Stimulated activated naive CD8-positive, alpha-beta T cell treated with anti-CD3 and anti-CD28 coated beads, Interleukin-15, amount 100 ng/mL, for 72 hours (primary cell): ENCODE results near the gene CCDC88C.
A peak's percentile ranks its signal among the peaks of the same experiment; 100 is the strongest.

ENCODE experiments used
- ATAC-seq: fragments of 150-1000 bp; cut with Tn5 transposase; 2 replicates; pipeline ENCODE4 v1.10.0; 2021; ENCODE audit warnings: mild to moderate bottlenecking, moderate library complexity
- DNase-seq, 2 donors: peaks; one replicate each; pipeline ENCODE4 v3.0.0; 2021 to 2022
- H3K27ac Mint-ChIP-seq, 2 donors: one replicate each; pipeline ENCODE4 v1.8.0; 2022; ENCODE audit warnings: mild to moderate bottlenecking in 2 of 2, mixed read lengths in 2 of 2, moderate library complexity in 2 of 2
- H3K27me3 Mint-ChIP-seq: one replicate; pipeline ENCODE4 v1.8.0; 2022; ENCODE audit warnings: mixed read lengths
- H3K4me1 Mint-ChIP-seq: one replicate; pipeline ENCODE4 v1.8.0; 2022; ENCODE audit warnings: mild to moderate bottlenecking, mixed read lengths
- H3K4me3 Mint-ChIP-seq, 2 donors: one replicate each; pipeline ENCODE4 v1.8.0; 2022; ENCODE audit warnings: mild to moderate bottlenecking in 2 of 2, mixed read lengths in 2 of 2, moderate library complexity in 1 of 2
- H3K9me3 Mint-ChIP-seq, 2 donors: one replicate each; pipeline ENCODE4 v1.8.0; 2022; ENCODE audit warnings: mixed read lengths in 2 of 2

Gene CCDC88C

DNA sequence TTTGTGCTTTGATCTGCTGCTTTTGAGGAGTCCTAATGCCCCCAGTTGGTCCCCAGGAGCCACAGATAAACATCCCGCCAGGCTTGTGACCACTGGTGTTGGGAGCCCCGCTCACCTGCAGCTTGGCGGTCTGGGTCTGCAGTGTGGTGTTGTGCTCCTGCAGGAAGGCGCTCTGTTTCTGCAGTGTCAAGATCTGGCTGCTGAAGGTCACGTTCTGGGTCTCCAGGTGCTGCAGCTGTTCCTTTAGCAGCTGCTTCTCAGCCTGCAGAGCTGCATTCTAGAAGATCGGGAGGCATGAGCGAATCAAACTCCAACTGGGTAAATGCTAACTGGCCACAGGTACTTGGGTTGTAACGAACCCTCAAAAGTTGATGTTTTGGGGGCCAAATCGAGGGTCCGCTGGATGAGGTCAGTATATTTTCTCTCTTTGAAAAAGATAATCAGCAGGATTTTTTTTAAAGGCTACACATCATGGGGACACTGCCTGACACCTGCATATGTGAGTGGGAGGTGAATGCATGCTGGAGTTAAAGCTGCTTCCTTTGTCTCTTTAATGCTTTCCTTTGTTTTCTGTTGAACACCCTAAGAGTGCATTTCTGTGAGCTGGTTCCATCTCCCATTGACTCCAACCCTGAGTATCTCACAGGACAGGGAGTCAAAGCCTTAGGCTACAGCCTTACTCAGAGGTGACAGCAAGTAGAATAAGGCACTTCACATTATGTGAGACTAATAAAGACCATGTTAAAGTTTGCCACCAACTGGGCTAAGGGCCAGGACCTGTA, 111.8 kb downstream of the CCDC88C start:
- no peak for DNase-seq
- Mint-ChIP-seq H3K4me1 (peaks cover 72% of the 10 kb centered on the region), H3K27ac (peak overlapping the region; percentile 22 to 29), H3K27me3 (no peaks in the 10 kb centered on the region), H3K4me3 (peak overlapping the region in 1 of 2 donors; percentile 21), H3K9me3 (no peaks in the 10 kb centered on the region)
- no peak for ATAC-seq

- no peaks in the 10 kb centered on the region for H3K27me3 Mint-ChIP-seq
- peak overlapping the region; percentile 84 to 91 for H3K27ac Mint-ChIP-seq
- no peak for ATAC-seq
- H3K4me3 Mint-ChIP-seq = peak overlapping the region in 1 of 2 donors; percentile 63
- DNase-seq = no peak
- H3K4me1 Mint-ChIP-seq = peaks cover 76% of the 10 kb centered on the region
- H3K9me3 Mint-ChIP-seq = no peaks in the 10 kb centered on the region
Measured at GRCh38 chr14:91303924-91304229, 113.7 kb downstream of the CCDC88C start.

DNA sequence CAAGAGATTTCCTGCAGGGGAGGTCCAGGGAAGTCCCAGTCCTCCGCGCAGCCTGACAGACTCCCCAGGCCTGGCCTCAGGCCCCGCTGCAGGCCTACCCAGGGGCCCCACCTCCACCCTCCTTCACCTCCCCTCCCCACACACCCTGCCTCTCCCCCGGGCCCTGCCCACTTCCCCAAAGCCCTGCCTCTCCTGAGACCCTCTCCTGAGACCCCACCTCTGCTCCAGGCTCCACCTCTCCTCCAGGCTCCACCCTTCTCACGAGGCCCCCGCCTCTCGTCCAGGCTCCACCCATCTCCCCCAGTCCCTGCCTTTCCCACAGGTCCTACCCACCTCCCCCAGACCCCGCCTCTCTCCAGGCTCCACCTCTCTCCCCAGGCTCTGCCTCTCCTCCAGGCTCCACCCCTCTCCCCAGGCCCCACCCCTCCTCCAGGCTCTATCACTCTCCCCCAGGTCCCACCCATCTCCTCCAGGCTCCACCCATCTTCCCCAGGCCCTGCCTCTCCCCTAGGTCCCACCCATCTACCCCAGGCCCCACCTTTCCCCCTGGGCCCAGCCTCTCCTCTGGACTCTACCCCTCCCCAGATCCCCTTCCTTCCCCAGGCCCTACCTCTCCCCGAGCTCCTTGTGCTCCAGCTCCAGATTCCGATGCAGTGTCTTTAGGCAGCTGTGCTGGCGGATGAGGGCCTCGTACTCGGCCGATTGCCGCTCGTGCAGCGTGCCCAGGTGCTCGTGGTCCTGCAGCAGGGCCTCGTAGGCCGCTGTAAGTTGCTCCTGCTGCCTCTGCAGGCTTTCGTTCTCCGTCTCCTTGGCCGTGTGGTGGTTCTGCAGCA, 114.3 kb downstream of the CCDC88C start:
- Mint-ChIP-seq H3K27ac (peak overlapping the region; percentile 91 to 94), H3K4me3 (peak overlapping the region; percentile 63 to 73), H3K4me1 (peaks cover 81% of the 10 kb centered on the region), H3K9me3 (no peaks in the 10 kb centered on the region), H3K27me3 (no peaks in the 10 kb centered on the region)
- ATAC-seq (peak; percentile 79), DNase-seq (peak; percentile 70 to 71)

- Mint-ChIP-seq H3K9me3 (no peaks in the 10 kb centered on the region), H3K27me3 (no peaks in the 10 kb centered on the region), H3K4me1 (peaks cover 80% of the 10 kb centered on the region), H3K27ac (peak overlapping the region; percentile 91 to 94), H3K4me3 (peak overlapping the region; percentile 63 to 73)
- ATAC-seq = peak; percentile 86
- DNase-seq = peak in 1 of 2 donors; percentile 47
Measured at GRCh38 chr14:91302391-91302790, 115.2 kb downstream of the CCDC88C start.

GRCh38 chr14:91300957-91301356, 116.7 kb downstream of the CCDC88C start:
- H3K4me3 Mint-ChIP-seq = no peak overlapping the region
- no peak for DNase-seq
- H3K4me1 Mint-ChIP-seq = peaks cover 77% of the 10 kb centered on the region
- H3K9me3 Mint-ChIP-seq = no peaks in the 10 kb centered on the region
- H3K27me3 Mint-ChIP-seq = no peaks in the 10 kb centered on the region
- peak overlapping the region; percentile 86 to 89 for H3K27ac Mint-ChIP-seq
- ATAC-seq = no peak

- Mint-ChIP-seq H3K4me3 (peak overlapping the region in 1 of 2 donors; percentile 35), H3K4me1 (peaks cover 73% of the 10 kb centered on the region), H3K27ac (peak overlapping the region; percentile 89 to 98), H3K27me3 (no peaks in the 10 kb centered on the region), H3K9me3 (no peaks in the 10 kb centered on the region)
- ATAC-seq = no peak
- no peak for DNase-seq
Measured at GRCh38 chr14:91300283-91300895, 117.2 kb downstream of the CCDC88C start.

- Mint-ChIP-seq H3K27me3 (no peaks in the 10 kb centered on the region), H3K4me1 (peaks cover 72% of the 10 kb centered on the region), H3K27ac (peak overlapping the region; percentile 89 to 98), H3K9me3 (no peaks in the 10 kb centered on the region), H3K4me3 (peak overlapping the region in 1 of 2 donors; percentile 35)
- peak; percentile 39 to 59 for DNase-seq
- ATAC-seq = peak; percentile 59
Measured at GRCh38 chr14:91299121-91300115, 118.2 kb downstream of the CCDC88C start.

- ATAC-seq = no peak
- Mint-ChIP-seq H3K27me3 (no peaks in the 10 kb centered on the region), H3K27ac (peak overlapping the region in 1 of 2 donors; percentile 98), H3K4me1 (peaks cover 72% of the 10 kb centered on the region), H3K9me3 (no peaks in the 10 kb centered on the region), H3K4me3 (no peak overlapping the region)
- no peak for DNase-seq
Measured at GRCh38 chr14:91298576-91298975, 119.0 kb downstream of the CCDC88C start.

GRCh38 chr14:91297081-91297711, 120.4 kb downstream of the CCDC88C start:
- Mint-ChIP-seq H3K9me3 (no peaks in the 10 kb centered on the region), H3K4me3 (no peak overlapping the region), H3K27ac (peak overlapping the region in 1 of 2 donors; percentile 79), H3K4me1 (peaks cover 72% of the 10 kb centered on the region), H3K27me3 (no peaks in the 10 kb centered on the region)
- ATAC-seq (no peak), DNase-seq (no peak)

- H3K27me3 Mint-ChIP-seq = no peaks in the 10 kb centered on the region
- H3K27ac Mint-ChIP-seq = peak overlapping the region; percentile 33 to 91
- ATAC-seq = no peak
- no peaks in the 10 kb centered on the region for H3K9me3 Mint-ChIP-seq
- H3K4me1 Mint-ChIP-seq = peaks cover 67% of the 10 kb centered on the region
- no peak overlapping the region for H3K4me3 Mint-ChIP-seq
- DNase-seq = no peak
Measured at GRCh38 chr14:91295851-91296796, 121.5 kb downstream of the CCDC88C start.

- DNase-seq (no peak), ATAC-seq (no peak)
- Mint-ChIP-seq H3K9me3 (no peaks in the 10 kb centered on the region), H3K27me3 (no peaks in the 10 kb centered on the region), H3K4me1 (peaks cover 59% of the 10 kb centered on the region), H3K4me3 (no peak overlapping the region), H3K27ac (peak overlapping the region in 1 of 2 donors; percentile 91)
Measured at GRCh38 chr14:91295276-91295845, 122.3 kb downstream of the CCDC88C start.

GRCh38 chr14:91294153-91294552, 123.5 kb downstream of the CCDC88C start:
- ATAC-seq = no peak
- no peak overlapping the region for H3K4me3 Mint-ChIP-seq

DNA sequence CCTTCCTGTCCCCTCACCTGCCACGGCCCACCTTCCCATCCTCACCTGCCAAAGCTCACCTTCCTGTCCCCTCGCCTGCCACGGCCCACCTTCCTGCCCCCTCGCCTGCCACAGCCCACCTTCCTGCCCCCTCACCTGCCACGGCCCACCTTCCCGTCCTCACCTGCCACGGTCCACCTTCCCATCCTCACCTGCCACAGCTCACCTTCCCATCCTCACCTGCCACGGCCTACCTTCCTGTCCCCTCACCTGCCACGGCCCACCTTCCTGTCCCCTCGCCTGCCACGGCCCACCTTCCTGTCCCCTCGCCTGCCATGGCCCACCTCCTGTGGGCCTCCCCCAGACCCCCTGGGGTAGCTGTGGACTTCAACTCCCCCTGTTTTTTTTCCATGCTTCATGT, 124.3 kb downstream of the CCDC88C start:
- Mint-ChIP-seq H3K27ac (peak overlapping the region; percentile 74 to 82), H3K9me3 (no peaks in the 10 kb centered on the region), H3K4me3 (no peak overlapping the region), H3K27me3 (no peaks in the 10 kb centered on the region), H3K4me1 (peaks cover 39% of the 10 kb centered on the region)
- no peak for ATAC-seq
- DNase-seq = no peak

More at GRCh38 chr14:91294153-91294552, 123.5 kb downstream of the CCDC88C start:
- H3K9me3 Mint-ChIP-seq = no peaks in the 10 kb centered on the region
- DNase-seq = no peak
- peak overlapping the region in 1 of 2 donors; percentile 78 for H3K27ac Mint-ChIP-seq
- H3K4me1 Mint-ChIP-seq = peaks cover 47% of the 10 kb centered on the region
- no peaks in the 10 kb centered on the region for H3K27me3 Mint-ChIP-seq
